Left lung (tissue), 10 donors: Measurements from ENCODE around the gene GNAL. TPM values are rescaled to one million over a fixed set of nuclear protein-coding genes. Genes with fewer than 3 reads are reported as not detected.
A peak's percentile ranks its signal among the peaks of the same experiment; 100 is the strongest.

Experiments
- ATAC-seq: fragments of 200-7000 bp; cut with Tn5 transposase; one replicate; pipeline ENCODE4 v1.9.1; 2020; ENCODE audit warnings: moderate library complexity
- DNase-seq, 4 donors: peaks; one replicate each; pipeline ENCODE4 v3.0.0-alpha.2; 2013 to 2020
- H3K27ac ChIP-seq, 2 donors: fragments of 200-600 bp; sonication (generic) in 1 of 2; one replicate each; pipeline versions ENCODE4 v1.5.0 to v1.8.0; 2020 to 2021
- H3K27me3 ChIP-seq, 2 donors: fragments of 200-600 bp; sonication (generic) in 1 of 2; one replicate each; pipeline versions ENCODE4 v1.5.0 to v1.8.0; 2020 to 2021
- H3K36me3 ChIP-seq, 2 donors: fragments of 200-600 bp; sonication (generic) in 1 of 2; one replicate each; pipeline versions ENCODE4 v1.5.0 to v1.8.0; 2020 to 2021
- H3K4me1 ChIP-seq, 2 donors: fragments of 200-600 bp; one replicate each; pipeline ENCODE4 v1.8.0; 2021
- H3K4me3 ChIP-seq, 2 donors: fragments of 200-600 bp; sonication (generic) in 1 of 2; one replicate each; pipeline versions ENCODE4 v1.5.0 to v1.8.0; 2020 to 2021; ENCODE audit warnings: mild to moderate bottlenecking in 1 of 2
- H3K9me3 ChIP-seq, 2 donors: fragments of 200-600 bp; sonication (generic) in 1 of 2; one replicate each; pipeline versions ENCODE4 v1.5.0 to v1.8.0; 2020 to 2021
- CTCF ChIP-seq, 2 donors: fragments of 200-600 bp; sonication (generic) in 1 of 2; IDR thresholded peaks; one replicate each; pipeline versions ENCODE4 v1.5.0 to v1.8.0; 2021; ENCODE audit warnings: antibody characterized with exemption in 2 of 2
- intact Hi-C, 2 donors: fragments of 100-400 bp; cut with DNase I; formaldehyde crosslinking; loops; one replicate each; pipeline versions ENCODE4 v1.11.2 to v1.14.2; 2022
- polyA plus RNA-seq, 6 donors: library from polyadenylated mRNA; unstranded; fragments of 120-200 nt; gene quantifications; one replicate each; pipeline ENCODE4 v1.2.1, GENCODE V29; 2013; ENCODE audit not compliant: insufficient read length in 6 of 6
- total RNA-seq, 2 donors: library from RNA; stranded (reverse); fragmentation: NEBNext Ultra II Directional; extraction: Animal tissue kit (Norgen Biotek cat#: 25700); gene quantifications; one replicate each; pipeline ENCODE4 v1.2.1, GENCODE V29; 2021
- donor health status: DM: no; HTN: yes; CAD: no.
- donor health status: DM: no; HTN: no; CAD: no.

GNAL gene
- total and polyA plus RNA-seq, 8 donors: 1.8 to 5.7 (median 2.8) TPM

GRCh38 chr18:11817229-11817628 lies 128.2 kb downstream of the GNAL start:
- DNase-seq (peak in 1 of 4 donors; percentile 10), ATAC-seq (peak; percentile 99)
- no peak overlapping the region for H3K4me3 ChIP-seq
- no peaks in the 10 kb centered on the region for H3K27me3 ChIP-seq
- no peaks in the 10 kb centered on the region for H3K4me1 ChIP-seq
- H3K9me3 ChIP-seq: no peaks in the 10 kb centered on the region
- intact Hi-C loops: no loop called here
- no peak for TF ChIP-seq CTCF (IDR thresholded peaks at IDR 0.05)
- H3K27ac ChIP-seq: no peak overlapping the region
- H3K36me3 ChIP-seq: no peaks in the 10 kb centered on the region

GRCh38 chr18:11818486-11819203 lies 129.6 kb downstream of the GNAL start:
- no peak for DNase-seq
- no peaks in the 10 kb centered on the region for H3K27me3 ChIP-seq
- no peaks in the 10 kb centered on the region for H3K4me1 ChIP-seq
- H3K4me3 ChIP-seq: no peak overlapping the region
- no peak for TF ChIP-seq CTCF (IDR thresholded peaks at IDR 0.05)
- no peaks in the 10 kb centered on the region for H3K9me3 ChIP-seq
- intact Hi-C loops: no loop called here
- no peaks in the 10 kb centered on the region for H3K36me3 ChIP-seq
- H3K27ac ChIP-seq: no peak overlapping the region
- ATAC-seq: no peak

- no peak for DNase-seq
- no peak overlapping the region for H3K27ac ChIP-seq
- H3K4me3 ChIP-seq: no peak overlapping the region
- H3K27me3 ChIP-seq: no peaks in the 10 kb centered on the region
- no peaks in the 10 kb centered on the region for H3K9me3 ChIP-seq
- no peaks in the 10 kb centered on the region for H3K4me1 ChIP-seq
- no peak for ATAC-seq
- intact Hi-C loops: no loop called here
- H3K36me3 ChIP-seq: no peaks in the 10 kb centered on the region
- TF ChIP-seq CTCF (IDR thresholded peaks at IDR 0.05): no peak
These were observed 130.9 kb downstream of the GNAL start for GRCh38 chr18:11819938-11820337.

DNA sequence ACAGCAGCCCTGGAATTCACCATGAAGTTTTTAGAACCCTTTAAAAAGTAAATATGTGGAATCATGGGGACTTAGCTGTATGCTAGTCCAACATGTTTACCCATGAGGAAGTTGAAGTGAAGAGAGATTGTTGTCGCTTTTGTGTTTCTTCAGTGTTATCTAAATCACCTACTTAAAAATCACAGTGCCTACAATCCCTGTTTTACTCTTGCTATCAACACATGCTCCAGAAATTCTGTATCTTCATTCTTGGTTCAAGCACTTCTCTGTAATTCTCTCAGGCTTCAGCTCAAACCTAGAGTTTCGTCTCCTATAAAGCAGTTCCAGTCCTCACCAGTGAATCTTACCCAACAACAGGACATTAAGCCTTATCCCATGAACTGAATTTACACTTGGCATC lies 131.6 kb downstream of the GNAL start:
- intact Hi-C loops: no loop called here
- TF ChIP-seq CTCF (IDR thresholded peaks at IDR 0.05): no peak
- H3K27me3 ChIP-seq: no peaks in the 10 kb centered on the region
- no peak for ATAC-seq
- DNase-seq: no peak
- H3K4me1 ChIP-seq: no peaks in the 10 kb centered on the region
- H3K9me3 ChIP-seq: no peaks in the 10 kb centered on the region
- no peak overlapping the region for H3K27ac ChIP-seq
- no peaks in the 10 kb centered on the region for H3K36me3 ChIP-seq
- H3K4me3 ChIP-seq: no peak overlapping the region

GRCh38 chr18:11821208-11821607 lies 132.1 kb downstream of the GNAL start:
- Histone ChIP-seq H3K27ac (no peak overlapping the region), H3K27me3 (no peaks in the 10 kb centered on the region), H3K4me3 (no peak overlapping the region), H3K9me3 (no peaks in the 10 kb centered on the region), H3K4me1 (no peaks in the 10 kb centered on the region), H3K36me3 (no peaks in the 10 kb centered on the region)
- intact Hi-C loops: no loop called here
- TF ChIP-seq CTCF (IDR thresholded peaks at IDR 0.05): no peak
- no peak for ATAC-seq
- no peak for DNase-seq
